ENCODE measurements around the gene F2RL2. TPM values are rescaled to one million over a fixed set of nuclear protein-coding genes. Genes with fewer than 3 reads are reported as not detected.
"Not testable (repeated sequence)": the region's sequence is repeated elsewhere in the genome, so short reads cannot be mapped to it uniquely, and the experiment has no call there.

F2RL2 gene
- total and polyA plus RNA-seq, 10 donors, result 0.04 to 1.5 (median 0.25) TPM; not detected in 1

- no peak for DNase-seq
- H3K4me1 ChIP-seq, result peaks cover 5 to 44% (median 11%) of the 10 kb centered on the region in 6 donors
- no peaks in the 10 kb centered on the region for H3K27me3 ChIP-seq (replicated peaks in 1 of 7)
- H3K36me3 ChIP-seq, result peaks cover 0 to 75% (median 0%) of the 10 kb centered on the region in 6 donors
- 49 to 100% (median 75%) methylated on average over 2 of the region's 2 CpGs for WGBS, 5 donors
- H3K27ac ChIP-seq, result no peak overlapping the region
- H3K4me3 ChIP-seq, result no peak overlapping the region
- H3K9me3 ChIP-seq, result no peaks in the 10 kb centered on the region
- intact Hi-C loops (cut with DNase I; ENCODE audit: low total_unique reads), result loop anchor here (5.0 to 10.0 kb wide), 2 partner anchors 110 to 167 kb away; partner anchors contain the start of gene F2R
- no peak for TF ChIP-seq POLR2AphosphoS5 (IDR thresholded peaks at IDR 0.05)
- no peak for TF ChIP-seq CTCF (IDR thresholded peaks at IDR 0.05 in 8 of 11, conservative IDR thresholded peaks at IDR 0.05 in 3 of 11)
- no peak for TF ChIP-seq POLR2A (IDR thresholded peaks at IDR 0.05)
These were observed 18.4 kb downstream of the F2RL2 start for GRCh38 chr5:76604838-76605237.

- Histone ChIP-seq H3K4me1 (peaks cover 5 to 41% (median 11%) of the 10 kb centered on the region in 6 donors), H3K36me3 (peaks cover 0 to 75% (median 0%) of the 10 kb centered on the region in 6 donors)
- intact Hi-C loops (cut with DNase I; ENCODE audit: low total_unique reads), result loop anchor here (5.0 to 10.0 kb wide), 2 partner anchors 111 to 168 kb away; partner anchors contain the start of gene F2R
- not testable (repeated sequence) for H3K27me3 ChIP-seq (replicated peaks in 1 of 7); DNase-seq; H3K4me3 ChIP-seq; H3K9me3 ChIP-seq; H3K27ac ChIP-seq
- WGBS, 5 donors, result 45 to 74% (median 55%) methylated on average over 1 of the region's 1 CpG
These were observed 19.2 kb downstream of the F2RL2 start for GRCh38 chr5:76603991-76604390.

GRCh38 chr5:76602094-76602726 lies 21.0 kb downstream of the F2RL2 start:
- Histone ChIP-seq H3K36me3 (peaks cover 0 to 78% (median 0%) of the 10 kb centered on the region in 6 donors), H3K9me3 (no peaks in the 10 kb centered on the region), H3K27me3 (replicated peaks in 1 of 7) (no peaks in the 10 kb centered on the region), H3K4me1 (peaks cover 5 to 25% (median 10%) of the 10 kb centered on the region in 6 donors), H3K27ac (no peak overlapping the region), H3K4me3 (no peak overlapping the region)
- no peak for DNase-seq
- TF ChIP-seq POLR2A (IDR thresholded peaks at IDR 0.05) (no peak), CTCF (IDR thresholded peaks at IDR 0.05 in 8 of 11, conservative IDR thresholded peaks at IDR 0.05 in 3 of 11) (no peak), POLR2AphosphoS5 (IDR thresholded peaks at IDR 0.05) (no peak)
- 66 to 88% (median 79%) methylated on average over 2 of the region's 2 CpGs for WGBS, 5 donors
- intact Hi-C loops (cut with DNase I; ENCODE audit: low total_unique reads), result loop anchor here (5.0 to 10.0 kb wide), 2 partner anchors 113 to 170 kb away; partner anchors contain the start of gene F2R

GRCh38 chr5:76601470-76601869 lies 21.7 kb downstream of the F2RL2 start:
- Histone ChIP-seq H3K27me3 (replicated peaks in 1 of 7) (no peaks in the 10 kb centered on the region), H3K4me1 (peaks cover 0 to 18% (median 5%) of the 10 kb centered on the region in 6 donors), H3K4me3 (no peak overlapping the region), H3K9me3 (no peaks in the 10 kb centered on the region), H3K27ac (no peak overlapping the region), H3K36me3 (peaks cover 0 to 78% (median 0%) of the 10 kb centered on the region in 6 donors)
- DNase-seq, result no peak
- TF ChIP-seq POLR2AphosphoS5 (IDR thresholded peaks at IDR 0.05), result no peak
- no peak for TF ChIP-seq POLR2A (IDR thresholded peaks at IDR 0.05)
- TF ChIP-seq CTCF (IDR thresholded peaks at IDR 0.05 in 8 of 11, conservative IDR thresholded peaks at IDR 0.05 in 3 of 11), result peak; percentile 35 to 79 (median 65)
- intact Hi-C loops (cut with DNase I; ENCODE audit: low total_unique reads), result loop anchor here (5.0 to 10.0 kb wide), 2 partner anchors 113 to 171 kb away; partner anchors contain the start of gene F2R
- WGBS, 5 donors, result 21 to 30% (median 29%) methylated on average over 3 of the region's 3 CpGs

Measured in spleen (tissue), 11 donors.